GM21360 (cell line): ENCODE results near the gene ZNF853.
"Not testable (repeated sequence)": the region's sequence is repeated elsewhere in the genome, so short reads cannot be mapped to it uniquely, and the experiment has no call there.

Experiments used
- ATAC-seq: cut with Tn5 transposase; IDR thresholded peaks from one replicate; pipeline ENCODE4 v1.9.1; 2021; ENCODE audit warnings: mild to moderate bottlenecking, moderate library complexity; ENCODE audit not compliant: unreplicated experiment

ZNF853 gene

GRCh38 chr7:6650521-6651011 lies 35.2 kb downstream of the ZNF853 start:
- ATAC-seq, result no peak

DNA sequence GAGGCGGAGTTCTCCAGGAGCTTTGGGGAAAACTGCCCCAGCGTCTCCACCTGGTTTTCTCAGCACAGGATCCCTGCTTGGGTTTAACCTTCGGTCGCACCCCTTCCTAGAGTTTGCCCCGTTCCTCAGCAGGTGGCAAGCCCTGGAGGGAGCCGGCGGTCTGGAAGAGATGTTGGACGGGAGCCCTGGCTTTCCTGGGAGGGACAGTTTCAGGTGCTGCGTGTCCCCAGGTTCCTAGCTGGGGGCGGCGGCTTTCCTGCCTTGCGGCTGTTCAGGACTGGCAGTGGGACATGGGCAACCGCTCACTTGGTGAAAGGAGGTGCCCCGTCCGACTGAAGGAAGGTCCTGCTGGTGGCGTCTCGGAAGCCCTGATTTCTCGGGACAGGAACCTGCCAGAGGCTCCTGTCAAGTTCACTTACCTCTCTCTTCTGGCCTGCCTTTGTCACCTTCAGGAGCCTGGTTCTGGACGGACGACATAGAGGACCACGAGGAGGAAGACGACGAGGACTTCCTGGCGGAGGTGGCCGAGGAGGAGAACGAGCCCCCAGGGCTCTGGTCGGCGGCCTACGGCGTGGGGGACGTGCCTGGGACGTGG lies 36.5 kb downstream of the ZNF853 start:
- ATAC-seq, result no peak

GRCh38 chr7:6652446-6653011 lies 37.1 kb downstream of the ZNF853 start:
- no peak for ATAC-seq

DNA sequence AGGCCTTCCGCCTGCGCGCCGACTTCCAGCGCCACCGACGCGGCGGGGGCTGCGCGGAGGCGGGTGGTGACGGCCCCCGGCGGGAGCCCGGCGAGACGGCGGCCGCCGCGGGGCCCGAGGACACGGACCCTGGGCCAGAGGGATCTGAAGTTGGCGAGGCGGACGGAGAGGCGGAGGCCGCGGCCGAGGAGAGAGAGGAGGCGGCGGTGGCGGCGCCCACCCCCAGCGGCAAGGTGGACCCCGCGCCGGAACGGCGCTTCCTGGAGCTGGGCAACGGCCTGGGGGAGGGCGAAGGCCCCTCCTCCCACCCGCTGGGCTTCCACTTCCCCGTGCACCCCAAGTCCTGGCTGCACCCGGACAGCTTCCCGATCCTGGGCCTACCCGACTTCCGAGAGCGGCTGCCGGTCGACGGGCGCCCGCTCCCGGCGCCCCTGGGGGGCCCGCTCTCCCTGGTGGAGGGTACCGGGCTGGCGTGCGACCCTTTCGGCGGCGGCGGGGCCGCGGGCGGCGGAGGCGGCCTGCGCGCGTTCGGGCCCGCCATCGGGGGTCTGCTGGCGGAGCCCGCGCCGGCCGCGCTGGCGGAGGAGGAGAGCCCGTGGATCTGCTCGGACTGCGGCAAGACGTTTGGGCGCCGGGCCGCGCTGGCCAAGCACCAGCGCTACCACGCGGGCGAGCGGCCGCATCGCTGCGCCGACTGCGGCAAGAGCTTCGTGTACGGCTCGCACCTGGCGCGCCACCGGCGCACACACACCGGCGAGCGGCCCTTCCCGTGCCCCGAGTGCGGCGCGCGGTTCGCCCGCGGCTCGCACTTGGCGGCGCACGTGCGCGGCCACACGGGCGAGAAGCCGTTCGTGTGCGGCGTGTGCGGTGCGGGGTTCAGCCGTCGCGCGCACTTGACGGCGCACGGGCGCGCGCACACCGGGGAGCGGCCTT lies 37.9 kb downstream of the ZNF853 start:
- ATAC-seq, result no peak

DNA sequence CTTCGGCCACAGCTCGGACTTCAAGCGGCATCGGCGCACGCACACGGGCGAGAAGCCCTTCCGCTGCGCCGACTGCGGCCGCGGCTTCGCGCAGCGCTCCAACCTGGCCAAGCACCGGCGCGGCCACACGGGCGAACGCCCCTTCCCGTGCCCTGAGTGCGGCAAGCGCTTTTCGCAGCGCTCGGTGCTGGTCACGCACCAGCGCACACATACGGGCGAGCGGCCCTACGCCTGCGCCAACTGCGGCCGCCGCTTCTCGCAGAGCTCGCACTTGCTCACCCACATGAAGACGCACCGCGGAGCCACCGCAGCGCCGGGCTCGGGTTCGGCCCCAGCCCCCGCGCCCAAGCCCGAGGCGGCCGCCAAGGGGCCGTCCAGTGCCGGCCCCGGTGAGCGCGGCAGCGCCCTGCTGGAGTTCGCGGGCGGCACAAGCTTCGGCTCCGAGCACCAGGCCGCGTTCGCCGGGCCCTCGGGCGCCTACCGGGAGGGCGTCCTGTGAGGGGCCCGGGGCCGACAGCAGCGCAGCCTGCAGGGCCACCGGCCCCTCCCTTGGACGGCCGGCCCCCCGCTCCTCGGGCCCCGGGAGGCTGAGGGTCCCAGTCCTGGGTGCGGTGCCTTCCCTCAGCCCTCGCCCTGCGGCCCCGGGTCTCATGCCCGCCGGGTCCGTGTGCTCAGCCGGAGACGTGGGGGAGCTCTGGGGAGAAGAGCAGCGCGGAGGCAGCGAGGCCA lies 38.9 kb downstream of the ZNF853 start:
- no peak for ATAC-seq

DNA sequence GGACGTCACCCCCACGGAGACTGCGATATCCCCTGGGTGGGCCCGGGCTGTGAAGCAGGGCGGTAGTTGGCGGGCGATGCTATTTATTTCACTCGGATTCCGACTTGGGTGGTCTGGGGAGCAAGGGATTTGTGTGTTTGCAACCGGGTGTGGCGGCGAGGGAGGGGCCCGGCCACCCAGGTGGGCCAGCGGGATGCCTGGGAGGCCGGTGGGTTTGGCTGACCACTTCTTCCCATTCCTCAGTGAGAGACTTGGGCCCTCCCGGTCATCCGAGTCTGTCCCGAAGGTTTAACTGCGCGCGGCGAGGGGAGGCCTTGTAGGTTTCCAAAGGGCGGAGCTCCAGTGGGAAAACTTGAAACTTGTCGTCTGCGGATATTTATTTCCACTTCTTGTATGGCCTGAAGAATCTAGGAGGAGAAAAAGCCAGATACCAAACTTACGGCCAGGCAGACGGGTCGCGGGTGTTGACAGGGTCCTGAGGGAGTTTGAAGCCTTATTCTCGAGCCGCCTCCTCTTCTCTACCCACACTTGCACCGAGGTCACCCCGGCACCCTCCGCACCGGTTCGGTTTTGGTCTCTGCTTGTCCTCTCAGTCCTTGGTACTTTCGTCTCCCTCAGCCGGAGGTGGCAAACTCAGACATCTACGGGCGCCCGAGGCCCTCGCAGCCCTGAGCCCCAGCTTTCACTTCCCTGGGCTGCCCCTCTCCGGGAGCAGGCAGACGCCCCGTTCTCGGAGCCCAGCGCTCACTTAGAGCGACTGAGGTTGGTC lies 39.6 kb downstream of the ZNF853 start:
- ATAC-seq, result no peak

DNA sequence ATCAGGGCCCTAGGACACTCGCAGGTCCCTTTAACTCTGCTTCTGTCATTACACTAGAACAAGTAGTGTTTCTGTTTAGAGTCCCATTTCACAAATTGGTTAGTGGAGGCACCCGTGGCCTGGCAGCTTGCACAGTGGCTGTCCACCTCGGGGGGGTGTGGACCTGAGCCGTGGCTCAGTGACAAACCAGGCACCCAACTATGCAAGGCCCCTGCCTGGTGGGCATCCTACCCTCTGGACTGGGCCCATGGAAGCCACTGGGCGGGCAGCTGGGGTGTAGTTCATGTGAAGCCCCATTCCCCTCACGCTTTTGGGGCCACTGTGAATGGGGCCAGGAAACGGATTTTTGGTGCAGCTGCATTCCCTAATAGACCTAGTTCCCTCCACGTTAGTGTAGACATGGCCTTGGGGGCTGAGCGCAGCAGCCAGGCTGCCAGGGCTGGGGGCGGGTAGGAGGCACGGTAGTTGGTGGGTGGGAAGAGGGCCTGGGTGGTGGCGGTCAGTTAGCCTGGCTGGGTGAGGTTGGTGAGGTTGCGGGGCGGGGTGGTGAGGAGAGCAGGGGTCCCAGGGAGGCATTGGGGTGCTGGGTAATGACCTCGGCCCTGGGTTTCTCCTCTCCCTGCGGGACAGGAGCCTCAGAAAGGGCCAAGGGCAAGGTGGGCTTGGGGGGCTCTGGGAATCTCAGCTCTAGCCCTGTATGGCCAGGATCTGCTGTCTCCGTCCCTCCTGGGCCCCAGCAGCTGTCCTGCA lies 40.4 kb downstream of the ZNF853 start:
- no peak for ATAC-seq

GRCh38 chr7:6656413-6656812 lies 41.0 kb downstream of the ZNF853 start:
- no peak for ATAC-seq

- ATAC-seq, result no peak
These were observed 43.4 kb downstream of the ZNF853 start for GRCh38 chr7:6658618-6659345.

DNA sequence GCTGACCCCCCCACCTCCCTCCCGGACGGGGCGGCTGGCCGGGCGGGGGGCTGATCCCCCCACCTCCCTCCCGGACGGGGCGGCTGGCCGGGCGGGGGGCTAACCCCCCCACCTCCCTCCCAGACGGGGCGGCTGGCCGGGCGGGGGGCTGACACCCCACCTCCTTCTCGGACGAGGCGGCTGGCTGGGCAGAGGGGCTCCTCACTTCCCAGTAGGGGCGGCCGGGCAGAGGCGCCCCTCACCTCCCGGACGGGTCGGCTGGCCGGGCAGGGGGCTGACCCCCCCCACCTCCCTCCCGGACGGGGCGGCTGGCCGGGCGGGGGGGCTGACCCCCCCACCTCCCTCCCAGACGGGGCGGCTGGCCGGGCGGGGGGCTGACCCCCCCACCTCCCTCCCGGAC lies 55.4 kb downstream of the ZNF853 start:
- ATAC-seq, result not testable (repeated sequence)
